Measurements from ENCODE around the gene MAPKBP1.
A peak's percentile ranks its signal among the peaks of the same experiment; 100 is the strongest.

The MAPKBP1 gene

GRCh38 chr15:41782371-41783282 is 8.3 kb downstream of the MAPKBP1 start:
- no peak for DNase-seq

GRCh38 chr15:41783296-41783695 is 9.0 kb downstream of the MAPKBP1 start:
- no peak for DNase-seq

GRCh38 chr15:41788262-41788661 is 14.0 kb downstream of the MAPKBP1 start:
- no peak for DNase-seq

GRCh38 chr15:41789236-41789635 is 15.0 kb downstream of the MAPKBP1 start:
- DNase-seq = no peak

GRCh38 chr15:41789662-41790061 is 15.4 kb downstream of the MAPKBP1 start:
- no peak for DNase-seq

GRCh38 chr15:41790169-41790568 is 15.9 kb downstream of the MAPKBP1 start:
- DNase-seq = no peak

GRCh38 chr15:41790756-41791546 is 16.7 kb downstream of the MAPKBP1 start:
- DNase-seq = no peak

GRCh38 chr15:41791547-41791937 is 17.3 kb downstream of the MAPKBP1 start:
- no peak for DNase-seq

- DNase-seq = peak; percentile 97
Observed at GRCh38 chr15:41792000-41792637, 17.8 kb downstream of the MAPKBP1 start.

- no peak for DNase-seq
Observed at GRCh38 chr15:41794081-41794480, 19.8 kb downstream of the MAPKBP1 start.

GRCh38 chr15:41795996-41796856 is 21.9 kb downstream of the MAPKBP1 start:
- DNase-seq = no peak

GRCh38 chr15:41797201-41797944 is 23.1 kb downstream of the MAPKBP1 start:
- peak; percentile 10 for DNase-seq

GRCh38 chr15:41798607-41799487 is 24.6 kb downstream of the MAPKBP1 start:
- DNase-seq = no peak

- no peak for DNase-seq
Observed at GRCh38 chr15:41799488-41799805, 25.2 kb downstream of the MAPKBP1 start.

- no peak for DNase-seq
Observed at GRCh38 chr15:41801185-41801584, 26.9 kb downstream of the MAPKBP1 start.

GRCh38 chr15:41801850-41802455 is 27.7 kb downstream of the MAPKBP1 start:
- DNase-seq = no peak

GRCh38 chr15:41804361-41804760 is 30.1 kb downstream of the MAPKBP1 start:
- DNase-seq = no peak

- no peak for DNase-seq
Observed at GRCh38 chr15:41804916-41805666, 30.8 kb downstream of the MAPKBP1 start.

GRCh38 chr15:41805711-41806110 is 31.4 kb downstream of the MAPKBP1 start:
- no peak for DNase-seq
